Activated CD8-positive, alpha-beta T cell treated with anti-CD3 and anti-CD28 coated beads, Interleukin-2, amount 10 ng/mL, durations not matched to agents 7 days and 5 days (primary cell): Measurements from ENCODE around the gene TNS1. TPM values are rescaled to one million over a fixed set of nuclear protein-coding genes. Genes with fewer than 3 reads are reported as not detected.
A peak's percentile ranks its signal among the peaks of the same experiment; 100 is the strongest.

ENCODE experiments used
- ATAC-seq: fragments of 150-1000 bp; cut with Tn5 transposase; one replicate; pipeline ENCODE4 v1.10.0; 2021; ENCODE audit warnings: moderate library complexity
- CTCF ChIA-PET: fragments of 350-600 bp; sonication (Branson Sonifier 250); formaldehyde crosslinking; loops from one replicate; lab custom pipeline; 2021; ENCODE audit warnings: antibody characterized with exemption; lab: Charles Lee
- POLR2A ChIA-PET: fragments of 350-600 bp; sonication (Branson Sonifier 250); formaldehyde crosslinking; loops from one replicate; lab custom pipeline; 2021; ENCODE audit warnings: antibody characterized with exemption; lab: Charles Lee
- DNase-seq: peaks from one replicate; pipeline ENCODE4 v3.0.0-alpha.2; 2020
- H3K27ac Mint-ChIP-seq: one replicate; pipeline ENCODE4 v1.8.0; 2021; ENCODE audit warnings: mild to moderate bottlenecking, mixed read lengths
- H3K27me3 Mint-ChIP-seq: one replicate; pipeline ENCODE4 v1.8.0; 2021; ENCODE audit warnings: low read depth, mixed read lengths
- H3K36me3 Mint-ChIP-seq: one replicate; pipeline ENCODE4 v1.8.0; 2021; ENCODE audit warnings: low read depth, mixed read lengths
- H3K4me1 Mint-ChIP-seq: one replicate; pipeline ENCODE4 v1.8.0; 2021; ENCODE audit warnings: low read depth, mixed read lengths
- H3K4me3 Mint-ChIP-seq: one replicate; pipeline ENCODE4 v1.8.0; 2021; ENCODE audit warnings: mild to moderate bottlenecking, mixed read lengths
- H3K9me3 Mint-ChIP-seq: one replicate; pipeline ENCODE4 v1.8.0; 2022; ENCODE audit warnings: mixed read lengths; ENCODE audit not compliant: insufficient read depth
- total RNA-seq, 2 experiments: library from RNA; stranded (reverse); gene quantifications; one replicate each; pipeline ENCODE4 v1.2.3, GENCODE V29; 2021

TNS1 gene
- total RNA-seq, 2 experiments from 2014 or later: 28.9 to 29.8 TPM

- H3K27me3 Mint-ChIP-seq: peaks cover 8% of the 10 kb centered on the region
These were observed 43.1 kb downstream of the TNS1 start for GRCh38 chr2:217959723-217960122.

GRCh38 chr2:217958884-217959225 lies 43.9 kb downstream of the TNS1 start:
- Mint-ChIP-seq H3K36me3 (no peaks in the 10 kb centered on the region), H3K9me3 (no peaks in the 10 kb centered on the region), H3K4me1 (no peaks in the 10 kb centered on the region), H3K27ac (no peak overlapping the region), H3K27me3 (peaks cover 10% of the 10 kb centered on the region), H3K4me3 (no peak overlapping the region)
- POLR2A ChIA-PET: no interaction called here
- DNase-seq: no peak
- CTCF ChIA-PET: no interaction called here
- ATAC-seq: no peak

More at GRCh38 chr2:217959723-217960122, 43.1 kb downstream of the TNS1 start:
- H3K27ac Mint-ChIP-seq: no peak overlapping the region
- ChIA-PET CTCF (no interaction called here), POLR2A (no interaction called here)
- H3K4me3 Mint-ChIP-seq: no peak overlapping the region
- H3K4me1 Mint-ChIP-seq: no peaks in the 10 kb centered on the region
- H3K36me3 Mint-ChIP-seq: no peaks in the 10 kb centered on the region
- H3K9me3 Mint-ChIP-seq: no peaks in the 10 kb centered on the region
- DNase-seq: no peak
- no peak for ATAC-seq

- ATAC-seq (no peak), DNase-seq (no peak)
- no peaks in the 10 kb centered on the region for H3K4me1 Mint-ChIP-seq
- ChIA-PET CTCF (no interaction called here), POLR2A (no interaction called here)
- H3K36me3 Mint-ChIP-seq: no peaks in the 10 kb centered on the region
- no peak overlapping the region for H3K4me3 Mint-ChIP-seq
- H3K9me3 Mint-ChIP-seq: no peaks in the 10 kb centered on the region
- no peak overlapping the region for H3K27ac Mint-ChIP-seq
- H3K27me3 Mint-ChIP-seq: peaks cover 10% of the 10 kb centered on the region
These were observed 44.5 kb downstream of the TNS1 start for GRCh38 chr2:217958206-217958883.

- Mint-ChIP-seq H3K27ac (no peak overlapping the region), H3K4me1 (no peaks in the 10 kb centered on the region), H3K27me3 (peaks cover 10% of the 10 kb centered on the region), H3K9me3 (no peaks in the 10 kb centered on the region), H3K36me3 (no peaks in the 10 kb centered on the region), H3K4me3 (no peak overlapping the region)
- DNase-seq (no peak), ATAC-seq (peak; percentile 17)
- ChIA-PET CTCF (no interaction called here), POLR2A (no interaction called here)
These were observed 46.0 kb downstream of the TNS1 start for GRCh38 chr2:217956586-217957457.

- H3K9me3 Mint-ChIP-seq: no peaks in the 10 kb centered on the region
- DNase-seq (no peak), ATAC-seq (no peak)
- no peak overlapping the region for H3K4me3 Mint-ChIP-seq
- H3K36me3 Mint-ChIP-seq: no peaks in the 10 kb centered on the region
- POLR2A ChIA-PET: interaction anchor here (0.6 kb wide), 1 partner anchor 924 kb away, joined by 3 read pairs; no protein-coding TSS in a partner anchor
- H3K27ac Mint-ChIP-seq: no peak overlapping the region
- H3K4me1 Mint-ChIP-seq: no peaks in the 10 kb centered on the region
- peaks cover 7% of the 10 kb centered on the region for H3K27me3 Mint-ChIP-seq
- CTCF ChIA-PET: no interaction called here
These were observed 46.8 kb downstream of the TNS1 start for GRCh38 chr2:217955881-217956493.

GRCh38 chr2:217954971-217955740 lies 47.6 kb downstream of the TNS1 start:
- ATAC-seq (no peak), DNase-seq (no peak)
- no peaks in the 10 kb centered on the region for H3K4me1 Mint-ChIP-seq
- no peaks in the 10 kb centered on the region for H3K36me3 Mint-ChIP-seq
- peaks cover 5% of the 10 kb centered on the region for H3K27me3 Mint-ChIP-seq
- peak overlapping the region; percentile 55 for H3K27ac Mint-ChIP-seq
- POLR2A ChIA-PET: no interaction called here
- no peak overlapping the region for H3K4me3 Mint-ChIP-seq
- CTCF ChIA-PET: no interaction called here
- no peaks in the 10 kb centered on the region for H3K9me3 Mint-ChIP-seq

- POLR2A ChIA-PET: no interaction called here
- Mint-ChIP-seq H3K4me3 (no peak overlapping the region), H3K9me3 (no peaks in the 10 kb centered on the region), H3K27ac (peak overlapping the region; percentile 50), H3K36me3 (no peaks in the 10 kb centered on the region), H3K27me3 (peaks cover 5% of the 10 kb centered on the region), H3K4me1 (peaks cover 2% of the 10 kb centered on the region)
- ATAC-seq: no peak
- CTCF ChIA-PET: no interaction called here
- no peak for DNase-seq
These were observed 48.3 kb downstream of the TNS1 start for GRCh38 chr2:217954469-217954868.

- Mint-ChIP-seq H3K4me1 (peaks cover 6% of the 10 kb centered on the region), H3K4me3 (no peak overlapping the region), H3K9me3 (no peaks in the 10 kb centered on the region), H3K27me3 (peaks cover 5% of the 10 kb centered on the region), H3K27ac (no peak overlapping the region), H3K36me3 (no peaks in the 10 kb centered on the region)
- CTCF ChIA-PET: no interaction called here
- POLR2A ChIA-PET: no interaction called here
- DNase-seq (no peak), ATAC-seq (no peak)
These were observed 48.7 kb downstream of the TNS1 start for GRCh38 chr2:217954051-217954450.

GRCh38 chr2:217953531-217953932 lies 49.3 kb downstream of the TNS1 start:
- no peaks in the 10 kb centered on the region for H3K36me3 Mint-ChIP-seq
- ChIA-PET CTCF (no interaction called here), POLR2A (no interaction called here)
- H3K27ac Mint-ChIP-seq: no peak overlapping the region
- H3K9me3 Mint-ChIP-seq: no peaks in the 10 kb centered on the region
- H3K4me3 Mint-ChIP-seq: no peak overlapping the region
- peaks cover 9% of the 10 kb centered on the region for H3K4me1 Mint-ChIP-seq
- ATAC-seq (no peak), DNase-seq (no peak)
- peaks cover 5% of the 10 kb centered on the region for H3K27me3 Mint-ChIP-seq

- Mint-ChIP-seq H3K27me3 (peaks cover 5% of the 10 kb centered on the region), H3K4me1 (peaks cover 10% of the 10 kb centered on the region), H3K9me3 (no peaks in the 10 kb centered on the region), H3K4me3 (no peak overlapping the region), H3K27ac (no peak overlapping the region), H3K36me3 (no peaks in the 10 kb centered on the region)
- POLR2A ChIA-PET: no interaction called here
- DNase-seq (no peak), ATAC-seq (no peak)
- CTCF ChIA-PET: no interaction called here
These were observed 49.7 kb downstream of the TNS1 start for GRCh38 chr2:217953011-217953481.

- peaks cover 16% of the 10 kb centered on the region for H3K4me1 Mint-ChIP-seq
- DNase-seq: no peak
- H3K27me3 Mint-ChIP-seq: peaks cover 5% of the 10 kb centered on the region
- no peaks in the 10 kb centered on the region for H3K9me3 Mint-ChIP-seq
- H3K4me3 Mint-ChIP-seq: no peak overlapping the region
- ChIA-PET POLR2A (no interaction called here), CTCF (no interaction called here)
- H3K27ac Mint-ChIP-seq: no peak overlapping the region
- no peaks in the 10 kb centered on the region for H3K36me3 Mint-ChIP-seq
- no peak for ATAC-seq
These were observed 50.4 kb downstream of the TNS1 start for GRCh38 chr2:217952409-217952808.
